GM03348 (cell line): ENCODE results near the gene CBL.
A peak's percentile ranks its signal among the peaks of the same experiment; 100 is the strongest.

Experiments
- DNase-seq: peaks from one replicate; pipeline ENCODE4 v3.0.0; 2012; ENCODE audit warnings: low spot score

CBL gene

DNA sequence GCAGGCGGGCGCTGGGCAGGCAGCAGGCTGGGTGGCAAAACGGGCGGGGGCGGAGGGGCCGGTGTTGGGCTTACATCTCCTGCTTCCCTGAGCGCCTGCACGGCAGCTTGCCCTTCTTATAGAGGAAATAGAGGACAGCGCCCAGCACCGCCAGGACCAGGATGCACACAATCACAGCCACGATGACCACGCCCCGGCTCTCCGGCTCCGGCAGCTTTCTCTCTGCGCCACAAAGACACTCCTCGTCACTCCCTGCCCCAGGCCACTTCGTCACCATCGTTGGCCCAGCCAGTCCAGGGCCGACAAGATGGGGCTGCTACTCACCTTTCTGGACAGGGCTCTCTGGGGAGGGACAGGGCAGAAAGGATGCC is 104.5 kb downstream of the CBL start:
- no peak for DNase-seq

DNA sequence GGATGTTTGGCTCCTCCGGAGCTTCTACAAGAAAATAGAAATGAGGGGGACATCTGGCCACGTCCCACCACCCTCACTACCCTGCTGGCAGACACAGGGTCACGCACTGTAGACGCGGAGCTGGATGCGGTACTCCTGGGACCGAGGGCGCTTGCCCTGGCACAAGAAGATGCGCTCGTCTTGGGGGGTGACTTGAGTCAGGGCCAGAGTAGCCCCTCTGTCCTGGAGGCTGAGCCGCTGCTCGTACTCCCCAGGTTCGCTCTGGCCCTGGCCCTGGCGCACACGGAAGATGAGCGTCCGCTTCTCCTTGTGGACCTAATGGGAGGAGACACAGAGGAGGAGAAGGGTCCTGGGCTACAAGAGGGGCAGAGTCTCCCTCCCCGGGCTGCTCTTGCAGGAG is 108.6 kb downstream of the CBL start:
- no peak for DNase-seq

DNA sequence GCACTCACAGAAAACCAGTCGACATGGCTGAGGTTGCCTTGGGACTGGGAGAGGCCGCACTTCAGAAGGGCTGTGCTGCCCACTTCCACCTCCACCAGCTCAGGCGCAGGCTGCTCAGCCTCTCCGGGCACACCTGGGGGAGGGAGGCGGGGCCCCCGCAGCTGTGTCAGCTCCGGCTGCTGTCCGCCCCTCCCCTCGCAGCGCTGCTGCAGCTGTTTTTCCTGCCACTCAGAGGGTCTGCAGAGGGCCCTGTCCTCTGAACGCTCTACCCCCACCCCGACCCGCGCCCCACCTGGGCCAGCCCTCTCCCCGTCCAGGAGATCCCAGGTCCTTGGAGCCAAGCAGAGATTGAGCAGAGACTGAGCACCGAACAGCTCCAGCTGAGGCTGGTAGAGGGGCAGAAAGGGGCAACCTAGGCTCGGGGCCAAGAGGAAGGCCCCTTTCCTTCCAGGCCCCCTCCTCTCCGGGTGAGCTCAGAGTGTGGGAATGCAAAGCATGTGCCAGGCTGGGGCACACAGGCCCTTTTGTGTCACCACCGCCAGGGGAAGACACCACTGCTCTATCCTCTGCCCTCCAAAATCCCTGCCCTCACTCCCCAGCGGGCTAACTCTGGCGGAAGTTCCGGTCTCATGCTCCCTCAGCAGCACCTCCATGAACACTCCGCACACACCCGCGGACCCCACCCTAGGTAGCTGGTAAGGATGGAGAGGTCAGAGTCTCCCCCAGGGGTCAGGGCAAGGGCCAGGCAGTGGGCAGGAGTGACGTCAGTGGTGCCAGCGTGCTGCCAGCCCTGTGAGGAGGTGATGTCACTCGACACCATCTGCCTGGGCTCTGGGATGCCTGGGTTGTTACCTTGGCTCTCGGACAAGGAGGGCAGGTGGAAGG is 109.2 kb downstream of the CBL start:
- no peak for DNase-seq

DNA sequence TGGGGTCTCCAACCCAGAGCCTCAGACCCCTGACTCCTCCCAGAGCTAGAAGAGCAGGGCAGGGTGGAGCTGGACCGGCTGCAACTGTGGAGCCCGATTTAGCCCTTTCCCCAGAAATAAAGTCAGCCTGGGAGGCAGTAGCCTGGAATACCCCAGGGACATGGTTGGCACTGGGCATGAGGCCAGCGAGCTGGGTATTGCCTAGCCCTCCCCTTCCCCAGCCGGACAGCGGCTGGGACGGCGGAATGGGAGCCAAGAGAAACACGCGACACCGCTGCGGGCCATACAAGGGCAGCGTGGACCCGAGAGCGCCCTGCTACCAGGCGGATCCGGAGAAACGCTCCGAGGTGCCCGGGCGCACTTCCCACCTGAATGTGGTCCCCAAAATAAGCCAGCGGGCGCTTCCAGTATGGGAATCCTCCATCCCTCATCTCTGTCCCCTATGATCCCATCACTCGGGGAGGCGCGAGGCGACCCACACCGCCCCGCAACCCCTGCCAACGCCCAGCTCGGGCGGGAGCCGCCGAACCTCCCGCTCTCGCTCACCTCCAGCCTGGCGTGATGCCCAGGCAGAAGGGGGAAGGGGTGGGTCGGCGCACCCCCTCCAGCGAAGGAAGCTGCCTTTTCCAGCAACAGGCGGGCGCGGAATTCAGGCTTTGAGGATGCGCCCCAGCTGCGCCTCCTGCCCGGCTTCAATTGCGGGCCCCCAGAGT is 110.0 kb downstream of the CBL start:
- no peak for DNase-seq

DNA sequence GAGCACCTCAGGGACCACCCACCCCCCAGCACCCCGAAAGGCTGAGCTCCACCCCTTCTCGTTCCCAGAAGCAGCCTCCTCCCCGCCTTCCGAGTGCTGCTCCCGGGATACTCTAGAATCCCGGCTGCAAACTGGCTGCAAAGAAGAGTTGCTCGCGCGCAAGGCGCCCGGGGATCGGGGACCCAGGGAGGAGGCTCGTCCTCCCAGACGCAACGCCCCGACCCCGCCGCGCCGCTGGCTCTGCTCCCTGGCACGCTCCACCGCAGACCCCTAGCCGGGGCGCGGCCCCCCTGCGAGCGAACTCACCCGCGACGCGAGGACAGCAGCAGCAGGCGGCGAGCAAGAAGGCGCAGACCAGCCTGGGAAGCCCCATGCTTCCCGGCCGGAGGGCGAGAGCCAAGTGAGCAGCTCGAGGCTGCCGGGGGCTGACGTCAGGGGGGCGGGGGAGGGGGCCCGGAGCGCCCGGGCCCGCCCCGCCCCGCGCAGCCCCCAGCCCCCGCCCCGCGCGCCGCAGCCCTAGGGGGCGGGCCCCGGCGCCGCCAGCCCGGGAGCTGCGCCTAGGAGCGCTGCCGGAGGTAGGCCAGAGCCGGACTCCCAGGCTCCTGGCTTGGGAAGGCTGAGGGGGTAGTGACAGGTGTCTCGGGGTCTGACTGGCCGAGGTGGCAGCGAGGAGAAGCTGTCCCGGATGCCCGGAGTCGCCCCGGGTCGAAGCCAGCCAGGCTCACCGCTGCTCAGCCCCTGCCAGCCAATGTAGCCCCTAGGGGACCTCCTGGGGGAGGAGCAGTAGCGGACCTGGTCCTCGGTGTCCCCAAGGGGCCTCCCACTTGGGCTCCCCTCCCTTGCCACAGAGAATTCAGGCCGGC is 110.8 kb downstream of the CBL start, which contains the start of gene MCAM:
MCAM (minus strand) TSS at position 402 of the 863 bp plus-strand sequence; CDS start at position 373, 29 bp downstream.
- DNase-seq = peak; percentile 55

DNA sequence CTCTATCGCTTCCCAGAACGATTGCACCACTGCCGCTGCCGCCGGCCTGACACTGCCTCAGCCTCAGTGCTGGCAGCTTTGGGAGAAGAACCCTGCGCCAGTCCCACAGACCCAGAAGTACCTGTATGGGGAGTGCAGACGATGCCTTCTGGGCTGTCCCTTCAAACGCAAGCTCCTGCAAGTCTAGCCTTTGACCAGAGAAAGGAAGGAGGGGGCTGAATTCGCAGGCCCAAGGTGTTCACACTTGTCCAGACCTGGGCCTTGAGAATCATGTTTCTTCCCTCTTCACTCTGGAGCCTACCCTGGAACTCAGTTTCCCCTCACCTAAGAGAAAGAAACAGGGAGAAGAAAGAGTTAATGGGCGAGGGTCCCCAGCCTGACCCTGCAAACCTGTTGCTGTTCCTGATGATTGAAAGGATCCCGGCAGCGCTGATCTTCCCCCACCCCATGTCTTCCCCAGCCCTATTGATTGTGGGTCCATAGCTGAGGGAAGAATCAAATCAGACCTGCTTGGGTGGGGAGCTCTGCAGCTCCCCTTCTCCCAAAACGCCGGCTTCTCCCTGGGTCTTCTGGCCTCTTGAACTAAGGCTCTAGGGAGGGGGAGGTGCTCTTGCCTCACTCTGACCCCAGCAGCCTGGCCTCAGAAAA is 111.6 kb downstream of the CBL start:
- no peak for DNase-seq

DNA sequence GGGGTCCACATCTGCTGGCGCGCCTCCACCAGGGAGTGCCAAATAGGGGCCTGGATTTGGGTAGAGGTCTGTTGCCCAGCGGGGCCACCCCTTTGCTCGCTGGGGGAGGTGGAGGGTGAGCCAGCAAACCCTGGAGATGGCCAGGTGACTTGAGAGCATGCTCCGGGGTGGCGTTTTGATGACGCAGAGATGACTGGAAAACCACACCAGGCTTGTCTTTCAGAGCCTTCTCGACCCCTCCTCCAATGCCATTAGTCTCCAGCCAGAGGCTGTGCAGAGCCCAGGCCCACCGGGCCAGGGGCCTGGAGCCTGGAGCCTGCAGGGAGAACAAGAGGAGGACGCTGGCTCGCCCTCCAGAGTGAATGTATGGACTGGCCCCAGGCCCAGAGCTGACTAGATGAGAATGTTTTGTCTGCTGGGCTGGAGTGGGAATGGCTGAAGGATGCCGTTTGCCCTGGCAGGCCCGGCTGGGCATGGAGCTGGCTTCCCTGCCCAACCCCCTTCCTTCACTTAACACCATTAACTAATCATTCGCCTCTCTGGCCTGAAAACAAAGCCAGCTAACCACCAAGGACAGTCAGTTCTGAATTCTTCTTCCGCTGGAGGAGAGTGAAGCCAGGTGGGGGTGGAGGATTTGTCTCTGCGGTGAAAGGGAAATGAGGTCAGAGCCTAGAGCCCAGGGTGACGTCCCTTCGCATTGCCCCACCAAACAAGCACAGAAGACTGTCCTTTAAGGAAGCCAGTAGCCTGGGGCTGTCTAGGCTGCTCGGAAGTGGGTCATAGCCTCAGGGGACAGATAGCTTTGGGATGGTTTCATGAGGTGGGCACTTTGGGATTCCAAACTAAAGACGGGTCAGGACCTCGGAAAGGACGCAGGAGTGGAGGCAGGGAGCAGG is 112.3 kb downstream of the CBL start:
- DNase-seq = no peak

DNA sequence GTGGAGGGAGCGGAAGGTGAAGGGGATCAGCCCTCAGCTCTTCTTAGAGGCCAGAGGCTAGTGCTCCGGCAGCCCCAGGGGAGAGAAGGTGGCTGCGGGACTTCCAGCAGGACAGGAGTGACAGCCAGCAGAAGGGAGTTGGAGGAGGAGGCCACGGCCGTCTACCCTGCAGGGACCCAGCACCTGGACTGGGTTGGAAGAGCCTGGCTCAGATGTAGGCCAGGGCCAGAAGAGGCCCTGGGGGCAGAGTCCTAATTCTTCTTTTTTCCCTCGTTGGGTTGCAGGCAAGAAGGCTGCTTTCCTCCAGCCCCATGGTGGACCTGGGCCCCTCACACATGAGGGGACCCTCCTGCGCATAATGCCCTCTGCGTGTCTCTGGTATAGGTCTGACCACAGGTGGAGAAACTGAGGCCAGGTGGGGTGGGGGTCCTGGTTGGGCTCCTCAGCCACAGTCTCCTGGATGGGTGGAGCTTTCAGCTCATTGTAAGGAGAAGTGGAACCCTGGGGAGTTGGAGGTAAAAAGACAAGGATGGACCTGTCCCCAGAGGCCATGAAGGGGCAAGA is 113.1 kb downstream of the CBL start:
- DNase-seq = no peak

DNA sequence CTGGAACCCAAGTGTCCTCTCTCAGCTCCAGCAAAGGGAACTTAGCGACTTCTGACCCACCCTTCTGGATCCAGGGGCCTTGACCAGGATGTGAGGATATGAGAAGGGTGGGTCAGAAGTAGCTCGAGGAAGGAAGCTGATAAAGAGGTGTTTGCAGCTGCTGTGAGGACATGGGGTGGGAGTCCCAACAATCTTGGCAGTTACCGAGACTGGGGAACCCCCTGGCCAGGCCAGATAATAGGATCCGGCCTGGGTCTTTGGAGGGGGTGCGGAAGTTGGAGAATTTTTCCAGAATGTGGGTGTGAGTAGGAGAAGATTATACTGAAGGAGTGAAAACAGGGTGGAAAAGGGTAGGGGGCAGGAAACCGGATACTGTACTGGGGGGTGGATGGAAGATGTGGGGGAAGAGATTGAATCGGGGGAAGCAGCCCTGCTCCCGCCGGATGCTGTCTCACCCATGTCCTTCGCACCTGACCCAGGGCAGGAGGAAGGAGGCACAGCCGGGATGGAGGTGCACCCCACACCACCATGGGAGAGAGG is 113.6 kb downstream of the CBL start:
- no peak for DNase-seq

DNA sequence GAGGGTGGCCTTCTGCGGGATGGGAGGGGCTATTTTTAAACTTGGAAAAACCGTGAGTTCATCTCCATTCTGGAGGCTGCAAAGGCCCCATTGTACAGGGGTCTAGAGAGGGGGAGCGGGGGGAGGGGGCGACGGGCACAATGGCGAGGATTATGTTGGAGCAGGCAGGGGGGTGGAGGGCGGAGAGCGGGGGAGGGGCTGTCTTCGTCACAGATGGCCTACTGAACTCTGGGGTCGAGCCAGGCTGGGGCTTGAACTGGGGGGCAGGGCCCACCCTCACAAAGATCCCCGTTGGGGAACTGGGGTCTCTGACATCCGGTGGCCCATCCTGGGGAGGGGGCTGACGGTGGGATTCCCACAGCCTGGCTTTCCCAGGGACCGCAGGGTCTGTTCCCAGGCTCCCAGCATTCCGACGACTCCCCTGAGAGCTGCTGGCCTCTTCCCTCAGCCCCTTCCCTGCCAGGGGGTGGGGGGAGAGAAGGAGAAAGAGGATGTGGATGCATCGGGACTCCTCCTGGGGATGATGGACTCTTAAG is 114.2 kb downstream of the CBL start:
- no peak for DNase-seq

DNA sequence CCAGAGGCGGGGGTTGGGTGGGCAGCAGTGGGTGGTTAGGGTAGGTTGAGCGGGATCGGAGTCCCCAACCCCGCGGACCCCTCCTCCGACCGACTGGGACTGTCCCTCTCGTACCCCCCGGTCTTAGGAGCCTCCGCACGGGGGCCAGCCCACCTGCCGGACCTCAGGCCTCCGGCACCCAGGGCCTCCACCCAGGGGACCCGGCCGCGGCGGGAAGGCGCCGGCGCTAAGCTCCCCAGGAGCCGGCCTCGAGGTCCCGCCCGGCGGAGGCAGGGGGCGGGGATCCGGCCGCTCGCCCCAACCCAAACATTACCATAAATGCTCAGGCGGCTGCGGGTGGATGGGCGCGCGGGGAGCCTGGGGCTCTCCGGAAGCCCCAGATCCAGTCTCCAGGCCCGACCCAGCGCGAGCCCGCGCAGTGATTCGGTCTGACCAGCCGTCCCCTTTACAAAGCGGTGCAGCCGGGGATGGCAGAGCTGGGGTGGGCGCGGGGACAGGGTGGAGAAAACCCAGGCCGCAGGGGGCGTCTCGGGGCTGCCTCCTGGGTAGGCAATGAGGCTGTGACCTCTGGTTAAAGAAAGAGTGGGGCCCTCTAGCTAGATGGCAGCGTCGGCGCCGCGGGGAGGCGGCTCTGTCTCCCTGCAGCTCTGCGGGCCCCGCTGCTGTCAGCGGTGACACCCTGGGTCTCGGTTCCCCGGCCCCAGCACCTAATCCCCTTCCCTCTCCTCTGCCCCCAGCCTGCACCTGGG is 114.8 kb downstream of the CBL start:
- DNase-seq = peak; percentile 87

DNA sequence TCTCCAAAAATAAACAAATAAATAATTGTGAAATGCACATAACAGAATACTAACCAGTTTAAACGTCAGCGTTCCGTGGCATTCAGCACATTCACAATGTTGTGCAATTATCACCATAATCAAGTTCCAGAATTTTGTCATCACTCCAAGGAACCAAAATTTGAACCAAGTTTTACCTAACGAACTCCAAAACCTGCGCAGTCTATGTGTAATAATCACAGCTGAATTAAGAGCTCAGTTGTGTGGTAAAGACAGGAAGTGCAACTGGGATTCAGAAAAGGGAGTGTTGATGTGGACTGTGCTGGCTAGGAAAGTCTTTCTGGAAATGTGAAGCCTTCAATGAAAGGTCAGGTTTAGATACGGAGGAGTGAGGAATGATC is 116.2 kb downstream of the CBL start:
- no peak for DNase-seq

DNA sequence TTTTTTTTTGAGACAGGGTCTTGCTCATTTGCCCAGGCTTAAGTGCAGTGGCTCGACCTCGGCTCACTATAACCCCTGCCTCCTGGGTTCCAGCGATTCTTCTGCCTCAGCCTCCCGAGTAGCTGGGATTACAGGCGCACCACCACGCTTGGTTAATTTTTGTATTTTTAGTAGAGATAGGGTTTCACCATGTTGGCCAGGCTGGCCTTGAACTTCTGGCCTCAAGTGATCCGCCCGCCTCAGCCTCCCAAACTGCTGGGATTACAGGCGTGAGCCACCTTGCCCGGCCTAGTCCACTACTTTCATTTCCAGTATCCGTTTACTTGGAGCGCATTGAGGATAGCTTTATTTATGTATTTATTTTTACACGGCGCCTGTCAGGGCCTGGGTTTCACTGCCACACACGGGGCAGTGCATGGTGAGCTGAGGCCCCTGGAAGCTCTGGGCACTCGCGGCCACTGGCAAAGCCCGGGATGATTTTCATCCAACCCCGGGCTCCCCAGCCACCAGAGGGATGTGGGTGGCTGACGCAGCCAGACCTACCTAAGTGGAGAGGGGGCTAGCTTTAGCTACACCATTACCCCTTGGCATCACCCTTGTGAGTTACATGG is 116.9 kb downstream of the CBL start:
- no peak for DNase-seq

DNA sequence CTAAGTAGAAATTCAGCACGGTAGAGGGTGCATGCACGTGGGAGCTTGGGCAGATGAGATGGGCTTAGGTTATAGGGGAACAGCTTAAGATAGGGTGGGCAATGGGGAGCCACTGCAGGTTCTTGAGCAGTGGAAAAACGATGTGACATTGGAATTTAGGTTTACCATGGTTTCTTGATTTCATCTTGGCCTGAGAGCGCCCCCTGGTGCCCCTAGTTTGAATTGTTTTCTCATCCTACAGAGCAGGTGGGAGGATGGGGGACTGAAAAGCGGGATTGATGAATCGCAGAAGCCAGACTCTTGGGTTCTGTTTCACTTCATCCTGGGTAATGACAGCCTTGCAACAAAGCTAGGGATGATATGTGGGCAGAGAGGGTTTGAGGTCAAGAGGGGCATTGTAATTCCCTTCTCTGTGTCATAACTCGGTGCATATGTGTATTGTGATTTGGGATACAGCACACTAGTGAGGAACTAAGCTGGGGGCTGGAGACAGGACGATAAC is 117.4 kb downstream of the CBL start:
- peak; percentile 78 for DNase-seq

DNA sequence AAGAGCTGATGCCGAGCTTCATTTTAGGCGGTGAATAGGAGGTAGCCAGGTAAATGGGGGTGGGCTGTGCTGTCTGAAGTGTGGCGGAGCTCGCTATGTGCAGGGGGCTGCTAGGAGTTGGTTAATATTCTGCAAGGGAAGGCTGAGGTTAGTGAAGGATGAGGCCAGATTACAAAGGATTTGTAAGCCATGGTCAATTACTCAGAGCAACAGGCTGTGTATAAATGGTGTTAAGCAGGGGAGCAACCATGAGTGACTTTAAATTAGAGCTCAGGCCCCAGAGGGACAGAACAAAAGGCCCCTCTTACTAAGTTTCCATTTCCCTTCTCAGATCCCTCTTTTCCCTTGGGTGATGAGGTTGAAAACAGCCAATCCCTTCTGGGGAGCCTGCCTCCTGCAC is 118.0 kb downstream of the CBL start:
- no peak for DNase-seq

DNA sequence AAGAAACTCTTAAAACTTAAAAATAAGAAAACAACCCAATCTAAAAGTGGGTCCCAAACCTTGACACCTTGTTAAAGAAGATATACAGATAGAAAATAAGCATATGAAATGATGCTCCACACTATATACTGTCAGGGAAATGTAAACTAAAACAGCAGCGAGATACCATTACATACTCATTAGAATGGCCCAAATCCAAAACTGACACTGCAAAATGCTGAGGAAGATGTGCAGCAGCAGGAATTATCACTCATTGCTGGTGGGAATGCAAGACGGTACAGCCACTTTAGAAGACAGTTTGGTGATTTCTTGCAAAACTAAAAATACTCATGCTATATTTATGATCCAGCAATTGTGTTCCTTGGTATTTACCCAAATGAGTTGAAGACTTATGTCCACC is 123.2 kb downstream of the CBL start:
- no peak for DNase-seq

DNA sequence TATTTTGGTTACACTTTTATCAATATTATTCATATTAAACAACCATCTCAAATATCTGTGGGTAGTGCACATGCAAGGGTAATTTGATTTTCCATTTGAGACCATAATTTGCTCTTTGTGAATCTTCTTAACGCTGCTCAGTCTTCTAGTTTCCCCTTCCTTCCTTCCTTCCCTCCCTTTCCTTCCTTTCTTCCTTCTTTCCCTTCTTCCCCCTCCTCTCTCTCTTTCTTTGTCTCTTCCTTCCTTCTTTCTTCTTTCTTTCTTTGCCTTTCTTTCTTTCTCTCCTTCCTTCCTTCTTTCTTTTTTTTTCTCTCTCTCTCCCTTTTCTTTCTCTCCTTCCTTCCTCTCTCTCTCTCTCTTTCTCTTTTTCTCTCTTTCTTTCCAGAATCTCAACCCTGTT is 124.1 kb downstream of the CBL start:
- DNase-seq = no peak

DNA sequence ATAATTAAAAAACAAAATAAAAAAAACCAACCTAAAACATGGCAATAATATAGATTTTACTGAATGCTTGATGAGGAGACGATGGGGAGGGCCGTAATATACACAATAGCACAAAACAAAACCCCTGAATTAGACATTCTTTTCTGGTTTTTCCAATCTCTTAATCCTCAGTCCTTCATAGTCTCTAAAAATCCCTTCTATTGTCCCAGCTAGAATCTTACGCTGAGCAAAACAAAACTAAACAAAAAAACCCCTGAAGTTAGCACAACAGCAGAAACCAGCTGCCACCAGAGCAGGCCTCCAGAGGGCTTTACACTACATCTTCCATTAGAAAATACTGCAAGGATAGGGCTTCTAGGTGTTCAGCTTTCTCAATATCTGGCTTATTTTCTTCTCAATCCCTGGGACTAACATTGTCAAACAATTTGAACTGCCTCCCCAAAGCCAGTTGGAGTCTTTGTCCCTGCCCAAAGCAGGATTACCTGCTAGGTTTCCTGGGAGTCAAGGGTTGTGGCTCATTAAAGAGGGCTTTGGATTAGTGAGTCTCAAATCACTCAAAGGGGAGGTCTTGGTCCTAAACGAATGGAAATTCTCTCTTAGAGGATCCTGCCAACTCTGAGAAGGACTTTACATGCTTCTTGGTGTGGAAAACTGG is 126.1 kb downstream of the CBL start:
- DNase-seq = no peak
